Measurements from ENCODE around the gene ARID4B.

Gene ARID4B

GRCh38 chr1:235131961-235132360 is 196.0 kb downstream of the ARID4B start:
- Histone ChIP-seq H3K9me2 (replicated peaks; ENCODE audit: insufficient read depth, low read length) (no peaks in the 10 kb centered on the region), H3K27ac (ENCODE audit: low read depth, low read length) (no peak overlapping the region), H4K20me1 (ENCODE audit: low read depth, low read length) (peaks cover 8% of the 10 kb centered on the region; the same call in 1 of the 2 replicates), H3K4me2 (ENCODE audit: low read depth, low read length, poor library complexity, severe bottlenecking) (no peak overlapping the region), H3F3A (ENCODE audit: insufficient read depth) (peaks cover 26% of the 10 kb centered on the region), H3K9ac (ENCODE audit: low read length) (no peak overlapping the region), H3K9me3 (ENCODE audit: insufficient read depth, low read length) (no peaks in the 10 kb centered on the region), H3K79me2 (ENCODE audit: insufficient read depth, low read length) (peaks cover 17% of the 10 kb centered on the region), H3K27me3 (ENCODE audit: low read length) (no peaks in the 10 kb centered on the region), H3K4me3 (ENCODE audit: insufficient read depth, low read length, poor library complexity, severe bottlenecking) (no peak overlapping the region), H3K36me3 (ENCODE audit: low read length) (peaks cover 18% of the 10 kb centered on the region; the same call in 1 of the 2 replicates), H2AFZ (ENCODE audit: low read depth, low read length, severe bottlenecking) (no peak overlapping the region)
- TF ChIP-seq EZH2phosphoT487 (conservative IDR thresholded peaks at IDR 0.05; ENCODE audit: low read length) (no peak), CTCF (IDR thresholded peaks at IDR 0.05; ENCODE audit: insufficient read depth, low read length, poor library complexity, severe bottlenecking) (no peak)

- H3K9ac ChIP-seq (ENCODE audit: low read length) = no peak overlapping the region
- no peak overlapping the region for H3K27ac ChIP-seq (ENCODE audit: low read depth, low read length)
- H3K27me3 ChIP-seq (ENCODE audit: low read length) = no peaks in the 10 kb centered on the region
- no peaks in the 10 kb centered on the region for H3K9me2 ChIP-seq (replicated peaks; ENCODE audit: insufficient read depth, low read length)
- H4K20me1 ChIP-seq (ENCODE audit: low read depth, low read length) = peaks cover 12% of the 10 kb centered on the region; the same call in 1 of the 2 replicates
- H3K36me3 ChIP-seq (ENCODE audit: low read length) = peaks cover 16% of the 10 kb centered on the region
- H3K4me3 ChIP-seq (ENCODE audit: insufficient read depth, low read length, poor library complexity, severe bottlenecking) = no peak overlapping the region
- TF ChIP-seq CTCF (IDR thresholded peaks at IDR 0.05; ENCODE audit: insufficient read depth, low read length, poor library complexity, severe bottlenecking) = no peak
- no peak for TF ChIP-seq EZH2phosphoT487 (conservative IDR thresholded peaks at IDR 0.05; ENCODE audit: low read length)
- peaks cover 29% of the 10 kb centered on the region for H3K79me2 ChIP-seq (ENCODE audit: insufficient read depth, low read length)
- peaks cover 26% of the 10 kb centered on the region for H3F3A ChIP-seq (ENCODE audit: insufficient read depth)
- H3K4me2 ChIP-seq (ENCODE audit: low read depth, low read length, poor library complexity, severe bottlenecking) = no peak overlapping the region
- no peak overlapping the region for H2AFZ ChIP-seq (ENCODE audit: low read depth, low read length, severe bottlenecking)
- H3K9me3 ChIP-seq (ENCODE audit: insufficient read depth, low read length) = no peaks in the 10 kb centered on the region
These were observed 197.2 kb downstream of the ARID4B start for GRCh38 chr1:235130766-235131270.

DNA sequence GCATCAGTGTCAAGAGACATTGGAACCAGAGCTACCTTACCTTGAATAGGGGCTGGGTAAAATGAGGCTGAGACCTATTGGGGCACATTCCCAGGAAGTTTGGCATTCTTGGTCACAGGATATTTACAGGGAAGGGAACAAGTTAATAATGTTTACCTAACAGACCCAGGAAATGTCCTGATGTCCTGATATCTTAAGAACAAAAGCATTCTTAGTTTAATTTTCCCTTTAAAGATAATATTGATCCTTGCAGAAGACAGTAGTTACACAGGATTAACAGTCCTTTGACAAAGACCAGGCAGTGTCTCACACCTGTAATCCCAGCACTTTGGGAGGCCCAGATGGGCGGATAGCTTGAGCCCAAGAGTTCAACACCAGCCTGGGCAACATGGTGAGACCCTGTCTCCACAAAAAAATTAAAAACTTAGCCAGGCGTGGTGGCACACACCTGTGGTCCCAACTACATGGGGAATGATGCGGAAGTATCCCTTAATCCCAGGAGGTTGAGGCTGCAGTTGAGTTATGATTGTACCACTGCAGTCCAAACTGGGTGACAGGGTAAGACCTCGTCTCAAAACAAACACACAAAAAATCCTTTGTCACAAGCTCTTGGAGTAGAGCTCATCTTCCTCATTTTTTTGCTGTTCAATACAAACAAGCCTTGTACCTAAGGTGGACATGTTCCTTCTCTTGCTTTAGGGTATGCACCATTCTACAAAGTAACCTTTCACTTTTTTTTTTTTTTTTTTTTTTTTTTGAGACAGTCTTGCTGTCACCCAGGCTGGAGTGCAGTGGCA is 198.0 kb downstream of the ARID4B start:
- Histone ChIP-seq H4K20me1 (ENCODE audit: low read depth, low read length) (peaks cover 13% of the 10 kb centered on the region; the same call in 1 of the 2 replicates), H2AFZ (ENCODE audit: low read depth, low read length, severe bottlenecking) (no peak overlapping the region), H3K36me3 (ENCODE audit: low read length) (peaks cover 13% of the 10 kb centered on the region), H3K9me3 (ENCODE audit: insufficient read depth, low read length) (no peaks in the 10 kb centered on the region), H3K79me2 (ENCODE audit: insufficient read depth, low read length) (peaks cover 37% of the 10 kb centered on the region), H3K4me2 (ENCODE audit: low read depth, low read length, poor library complexity, severe bottlenecking) (no peak overlapping the region), H3F3A (ENCODE audit: insufficient read depth) (peaks cover 26% of the 10 kb centered on the region), H3K9ac (ENCODE audit: low read length) (no peak overlapping the region), H3K4me3 (ENCODE audit: insufficient read depth, low read length, poor library complexity, severe bottlenecking) (no peak overlapping the region), H3K27me3 (ENCODE audit: low read length) (no peaks in the 10 kb centered on the region), H3K27ac (ENCODE audit: low read depth, low read length) (no peak overlapping the region), H3K9me2 (replicated peaks; ENCODE audit: insufficient read depth, low read length) (no peaks in the 10 kb centered on the region)
- TF ChIP-seq CTCF (IDR thresholded peaks at IDR 0.05; ENCODE audit: insufficient read depth, low read length, poor library complexity, severe bottlenecking) = no peak
- TF ChIP-seq EZH2phosphoT487 (conservative IDR thresholded peaks at IDR 0.05; ENCODE audit: low read length) = no peak
